Measurements from ENCODE around the gene LDLRAD1.
A peak's percentile ranks its signal among the peaks of the same experiment; 100 is the strongest.

DNA sequence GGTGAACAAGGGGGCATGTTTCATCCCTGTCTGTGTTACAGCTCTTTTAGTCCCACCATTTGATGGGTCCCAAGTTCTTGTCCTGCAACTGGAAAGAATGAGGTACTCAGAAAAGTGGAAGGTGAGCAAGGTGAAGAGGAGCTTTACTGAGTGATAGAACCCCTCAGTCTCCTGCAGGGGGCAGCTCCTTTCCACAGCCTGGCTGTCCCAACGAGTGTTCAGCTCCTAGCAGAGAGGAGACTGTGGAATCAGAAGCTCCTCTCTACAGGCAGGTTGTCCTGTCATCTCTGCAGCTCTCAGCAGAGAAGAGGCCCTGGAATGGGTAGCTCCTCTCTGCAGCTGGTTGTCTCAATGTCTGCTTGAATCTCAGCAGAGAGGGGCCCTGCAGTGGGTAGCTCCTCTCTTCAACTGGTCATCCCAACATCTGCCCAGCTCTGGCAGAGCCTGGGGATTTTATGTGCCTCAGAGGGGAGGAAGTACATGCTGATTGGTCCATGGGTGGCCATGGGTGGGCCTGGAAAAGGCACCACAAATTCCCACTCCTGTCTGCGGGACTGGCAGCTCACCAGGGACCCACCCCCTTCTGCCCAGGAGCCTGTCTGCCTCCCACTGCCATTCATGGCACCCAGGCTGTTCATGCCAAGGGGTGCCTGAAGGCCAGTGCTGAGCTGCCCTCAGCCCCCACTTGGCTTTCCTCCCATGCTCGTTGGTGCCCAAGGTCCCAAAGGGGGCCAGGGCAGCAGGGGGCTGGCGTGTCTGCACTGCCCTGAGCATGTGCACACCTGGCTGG lies 25.7 kb downstream of the LDLRAD1 start:
- TF ChIP-seq, protein P1, sequence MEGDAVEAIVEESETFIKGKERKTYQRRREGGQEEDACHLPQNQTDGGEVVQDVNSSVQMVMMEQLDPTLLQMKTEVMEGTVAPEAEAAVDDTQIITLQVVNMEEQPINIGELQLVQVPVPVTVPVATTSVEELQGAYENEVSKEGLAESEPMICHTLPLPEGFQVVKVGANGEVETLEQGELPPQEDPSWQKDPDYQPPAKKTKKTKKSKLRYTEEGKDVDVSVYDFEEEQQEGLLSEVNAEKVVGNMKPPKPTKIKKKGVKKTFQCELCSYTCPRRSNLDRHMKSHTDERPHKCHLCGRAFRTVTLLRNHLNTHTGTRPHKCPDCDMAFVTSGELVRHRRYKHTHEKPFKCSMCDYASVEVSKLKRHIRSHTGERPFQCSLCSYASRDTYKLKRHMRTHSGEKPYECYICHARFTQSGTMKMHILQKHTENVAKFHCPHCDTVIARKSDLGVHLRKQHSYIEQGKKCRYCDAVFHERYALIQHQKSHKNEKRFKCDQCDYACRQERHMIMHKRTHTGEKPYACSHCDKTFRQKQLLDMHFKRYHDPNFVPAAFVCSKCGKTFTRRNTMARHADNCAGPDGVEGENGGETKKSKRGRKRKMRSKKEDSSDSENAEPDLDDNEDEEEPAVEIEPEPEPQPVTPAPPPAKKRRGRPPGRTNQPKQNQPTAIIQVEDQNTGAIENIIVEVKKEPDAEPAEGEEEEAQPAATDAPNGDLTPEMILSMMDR (optimal IDR thresholded peaks at IDR 0.05 in 1 of 3, IDR thresholded peaks at IDR 0.05 in 1 of 3, conservative IDR thresholded peaks at IDR 0.05 in 1 of 3; ENCODE audit: extremely low read depth in 1 of 3, insufficient read depth in 2 of 3, low read length in 3 of 3), result peak; percentile 30 to 59 (median 40)
- TF ChIP-seq EZH2 (IDR thresholded peaks at IDR 0.05; ENCODE audit: low read length), result no peak

All from keratinocyte (primary cell).